ENCODE data around the gene ASTN1.

ASTN1 gene

GRCh38 chr1:176811511-176812288 is 352.8 kb downstream of the ASTN1 start:
- no peak for DNase-seq

- no peak for DNase-seq
Measured at GRCh38 chr1:176809292-176809691, 355.2 kb downstream of the ASTN1 start.

All from MV-4-11 (cell line).